HUES6 (cell line): ENCODE results near the gene METTL3.
A peak's percentile ranks its signal among the peaks of the same experiment; 100 is the strongest.

Experiments used
- H3K27ac ChIP-seq: 2 replicates; pipeline ENCODE4 v1.7.0; 2013; ENCODE audit warnings: low read depth, mild to moderate bottlenecking, low read length, inconsistent platforms
- H3K27me3 ChIP-seq: 2 replicates; pipeline ENCODE4 v1.6.1; 2013; ENCODE audit warnings: low read length; ENCODE audit not compliant: control insufficient read depth, insufficient read depth
- H3K36me3 ChIP-seq: 2 replicates; pipeline ENCODE4 v1.6.1; 2013; ENCODE audit warnings: low read length; ENCODE audit not compliant: control insufficient read depth, insufficient read depth
- H3K4me1 ChIP-seq: 2 replicates; pipeline ENCODE4 v1.6.1; 2013; ENCODE audit warnings: low read length; ENCODE audit not compliant: control insufficient read depth, insufficient read depth
- H3K4me3 ChIP-seq: 2 replicates; pipeline ENCODE4 v1.5.1; 2013; ENCODE audit warnings: low read depth, low read length
- H3K9ac ChIP-seq: one replicate; pipeline ENCODE4 v1.6.1; 2013; ENCODE audit warnings: mild to moderate bottlenecking, low read length
- H3K9me3 ChIP-seq: 2 replicates; pipeline ENCODE4 v1.6.1; 2013; ENCODE audit warnings: low read depth, low read length; ENCODE audit not compliant: control insufficient read depth, insufficient read depth

METTL3 gene

DNA sequence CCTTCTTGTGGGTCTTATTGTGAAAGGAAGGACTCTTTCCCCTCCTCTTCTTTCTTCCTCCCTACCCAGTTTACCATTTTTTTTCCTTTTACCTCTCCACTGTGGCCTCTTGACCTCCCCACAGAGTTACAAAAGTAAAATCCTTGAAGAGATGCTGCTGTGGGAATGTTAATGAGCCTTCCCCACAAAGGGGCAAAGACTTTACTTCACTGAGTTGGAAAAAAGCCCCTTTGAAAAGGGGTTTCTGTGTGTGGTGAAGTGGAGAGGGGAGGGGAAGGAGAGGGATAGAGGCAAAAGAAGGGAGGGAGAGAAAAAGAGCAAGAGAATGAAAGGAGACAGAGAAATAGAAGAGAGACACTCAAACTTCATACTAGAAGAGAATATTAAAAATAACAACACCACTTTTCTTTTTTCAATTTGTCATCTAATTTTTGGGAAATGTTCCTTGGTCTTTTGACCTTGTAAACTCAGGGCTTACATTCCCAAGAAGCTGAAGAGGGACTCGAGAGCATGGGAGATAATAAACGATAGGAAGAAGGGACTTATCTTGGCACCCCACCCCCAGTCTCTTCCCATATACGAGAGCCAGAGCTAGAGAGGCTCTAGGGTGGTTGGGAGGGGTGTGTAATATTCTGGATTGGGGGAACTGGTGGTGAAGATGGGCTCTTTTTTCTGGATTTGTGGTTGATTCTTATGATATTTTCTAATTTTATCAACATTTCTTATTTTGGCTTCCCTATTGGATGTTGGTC is 28.2 kb upstream of the METTL3 start:
- Histone ChIP-seq H3K4me1 (peaks cover 52% of the 10 kb centered on the region), H3K4me3 (no peak overlapping the region), H3K27me3 (no peaks in the 10 kb centered on the region), H3K9me3 (no peaks in the 10 kb centered on the region), H3K9ac (no peak overlapping the region), H3K36me3 (no peaks in the 10 kb centered on the region), H3K27ac (peak overlapping the region; percentile 58; the same call in 1 of the 2 replicates)

- no peaks in the 10 kb centered on the region for H3K27me3 ChIP-seq
- no peaks in the 10 kb centered on the region for H3K36me3 ChIP-seq
- peak overlapping the region; percentile 77 for H3K9ac ChIP-seq
- H3K9me3 ChIP-seq = no peaks in the 10 kb centered on the region
- peaks cover 51% of the 10 kb centered on the region for H3K4me1 ChIP-seq
- peak overlapping the region; percentile 85 for H3K4me3 ChIP-seq
- H3K27ac ChIP-seq = peak overlapping the region; percentile 59
Measured at GRCh38 chr14:21537090-21537424, 25.9 kb upstream of the METTL3 start.

- H3K9ac ChIP-seq = peak overlapping the region; percentile 77
- H3K9me3 ChIP-seq = no peaks in the 10 kb centered on the region
- H3K4me3 ChIP-seq = peak overlapping the region; percentile 85
- no peaks in the 10 kb centered on the region for H3K27me3 ChIP-seq
- no peaks in the 10 kb centered on the region for H3K36me3 ChIP-seq
- peak overlapping the region; percentile 59 for H3K27ac ChIP-seq
- H3K4me1 ChIP-seq = peaks cover 48% of the 10 kb centered on the region
Measured at GRCh38 chr14:21536418-21537089, 25.4 kb upstream of the METTL3 start.

GRCh38 chr14:21535545-21536417 is 24.6 kb upstream of the METTL3 start:
- Histone ChIP-seq H3K4me1 (peaks cover 51% of the 10 kb centered on the region), H3K27me3 (no peaks in the 10 kb centered on the region), H3K9ac (peak overlapping the region; percentile 77), H3K27ac (peak overlapping the region; percentile 66), H3K4me3 (peak overlapping the region; percentile 85), H3K9me3 (no peaks in the 10 kb centered on the region), H3K36me3 (no peaks in the 10 kb centered on the region)

GRCh38 chr14:21534576-21534975 is 23.4 kb upstream of the METTL3 start:
- Histone ChIP-seq H3K9me3 (no peaks in the 10 kb centered on the region), H3K9ac (peak overlapping the region; percentile 47), H3K27me3 (no peaks in the 10 kb centered on the region), H3K4me3 (peak overlapping the region; percentile 85), H3K4me1 (peaks cover 51% of the 10 kb centered on the region), H3K36me3 (no peaks in the 10 kb centered on the region), H3K27ac (peak overlapping the region; percentile 66)

GRCh38 chr14:21533294-21533693 is 22.2 kb upstream of the METTL3 start:
- H3K27me3 ChIP-seq = no peaks in the 10 kb centered on the region
- H3K36me3 ChIP-seq = no peaks in the 10 kb centered on the region
- peak overlapping the region; percentile 63 for H3K27ac ChIP-seq
- H3K4me1 ChIP-seq = peaks cover 49% of the 10 kb centered on the region
- no peak overlapping the region for H3K9ac ChIP-seq
- H3K4me3 ChIP-seq = no peak overlapping the region; the same call in 1 of the 2 replicates
- H3K9me3 ChIP-seq = no peaks in the 10 kb centered on the region

- Histone ChIP-seq H3K36me3 (peaks cover 10% of the 10 kb centered on the region), H3K4me3 (no peak overlapping the region), H3K4me1 (peaks cover 51% of the 10 kb centered on the region), H3K9ac (no peak overlapping the region), H3K27me3 (no peaks in the 10 kb centered on the region), H3K27ac (0 out of 2 replicates have a peak overlapping the region, but pooled peaks have one; percentile 62), H3K9me3 (no peaks in the 10 kb centered on the region)
Measured at GRCh38 chr14:21529515-21529914, 18.4 kb upstream of the METTL3 start.

DNA sequence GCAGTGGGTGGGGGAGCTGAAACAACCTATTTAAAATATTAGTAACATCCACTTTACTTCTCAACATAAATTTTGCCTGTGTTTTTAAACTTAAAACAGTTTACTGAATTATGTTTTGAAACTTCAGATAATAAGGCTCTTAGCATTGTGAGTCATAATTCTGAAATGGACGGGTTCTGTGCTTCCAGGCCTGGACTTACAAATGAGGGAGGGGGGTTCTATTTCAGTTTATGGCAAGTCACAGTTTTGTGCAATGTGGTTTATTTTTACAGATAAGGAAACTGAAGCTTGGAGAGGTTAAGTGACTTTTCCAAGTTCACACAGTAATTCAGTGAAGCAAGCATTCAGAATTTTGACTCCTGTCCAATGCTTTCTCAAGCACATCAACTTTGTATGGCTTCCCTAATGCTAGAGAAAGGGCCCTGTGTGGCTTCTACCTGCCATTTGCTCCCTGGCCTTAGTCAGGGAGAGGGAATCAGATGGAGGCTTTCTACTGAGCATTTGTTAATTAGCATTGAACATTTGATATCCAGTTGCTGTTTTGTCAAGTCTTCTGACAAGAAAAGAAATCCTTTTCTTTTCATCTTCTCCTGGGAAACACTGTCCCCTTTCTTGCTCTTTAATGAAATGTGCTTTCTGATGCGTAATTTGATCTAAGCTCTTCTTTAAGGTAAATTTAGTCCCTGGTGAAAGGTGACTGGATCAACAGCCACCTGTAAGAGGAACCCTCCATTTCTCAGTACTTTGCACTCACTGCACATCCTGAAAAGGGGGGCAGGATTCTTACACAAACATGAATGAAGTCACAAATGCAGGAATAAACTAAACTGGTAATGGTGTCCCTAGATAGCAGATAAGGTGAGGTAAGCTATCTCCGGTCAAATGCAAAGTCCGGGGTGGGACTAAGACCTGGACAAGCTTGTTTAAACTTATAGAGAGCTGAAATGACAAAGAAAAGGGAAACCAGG is 17.5 kb upstream of the METTL3 start:
- H3K27ac ChIP-seq = peak overlapping the region; percentile 62
- H3K9ac ChIP-seq = no peak overlapping the region
- peaks cover 52% of the 10 kb centered on the region for H3K4me1 ChIP-seq
- H3K27me3 ChIP-seq = no peaks in the 10 kb centered on the region
- no peak overlapping the region for H3K4me3 ChIP-seq
- H3K9me3 ChIP-seq = no peaks in the 10 kb centered on the region
- peaks cover 18% of the 10 kb centered on the region for H3K36me3 ChIP-seq

- Histone ChIP-seq H3K9ac (peak overlapping the region; percentile 41), H3K4me3 (peak overlapping the region; percentile 82), H3K27me3 (no peaks in the 10 kb centered on the region), H3K36me3 (peaks cover 32% of the 10 kb centered on the region), H3K9me3 (no peaks in the 10 kb centered on the region), H3K4me1 (peaks cover 57% of the 10 kb centered on the region), H3K27ac (peak overlapping the region; percentile 51)
Measured at GRCh38 chr14:21527318-21527679, 16.2 kb upstream of the METTL3 start.

DNA sequence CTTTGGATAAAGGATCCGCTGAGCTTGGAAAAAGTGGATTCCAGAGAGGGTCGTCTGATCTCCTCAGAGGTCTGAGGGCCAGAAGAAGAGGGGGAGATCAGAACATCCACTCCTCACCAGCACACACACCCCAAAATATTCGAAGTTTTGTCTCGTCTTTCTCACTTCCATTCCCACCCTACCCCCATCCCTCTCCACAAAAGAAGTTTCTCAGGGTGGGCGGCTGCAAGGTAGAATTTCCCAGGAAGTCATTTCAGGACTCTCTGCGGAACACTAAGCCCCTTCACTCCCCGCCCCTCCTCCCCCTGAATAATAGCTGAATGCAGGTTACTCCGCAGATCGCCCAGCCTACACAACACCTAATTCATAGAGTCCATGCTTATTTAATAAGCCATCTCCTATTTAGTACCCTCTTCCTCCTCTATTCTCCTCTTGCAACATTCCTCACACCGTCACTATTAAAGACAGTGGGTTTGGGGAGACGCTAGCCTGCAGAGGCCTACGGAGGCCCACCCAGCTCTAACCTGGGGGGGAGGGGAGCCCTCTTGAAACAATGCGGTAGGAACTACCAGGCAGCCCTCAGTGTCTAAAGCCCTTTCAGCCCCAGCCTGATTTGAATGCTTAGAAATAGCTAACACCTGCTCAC is 15.7 kb upstream of the METTL3 start:
- Histone ChIP-seq H3K9ac (peak overlapping the region; percentile 41), H3K27ac (peak overlapping the region; percentile 51), H3K36me3 (peaks cover 37% of the 10 kb centered on the region), H3K27me3 (no peaks in the 10 kb centered on the region), H3K4me3 (peak overlapping the region; percentile 82), H3K9me3 (no peaks in the 10 kb centered on the region), H3K4me1 (peaks cover 62% of the 10 kb centered on the region)
